ENCODE measurements around the gene PARN.
"Not testable (repeated sequence)": the region's sequence is repeated elsewhere in the genome, so short reads cannot be mapped to it uniquely, and the experiment has no call there.

The PARN gene

GRCh38 chr16:14428043-14428442 is 202.0 kb downstream of the PARN start:
- no peak for DNase-seq (ENCODE audit: low read depth)
- H3K4me3 ChIP-seq (replicated peaks; ENCODE audit: low read depth, low read length), result no peak overlapping the region
- no peak for TF ChIP-seq CTCF (IDR thresholded peaks at IDR 0.05; ENCODE audit: low read length, missing control alignments)

- TF ChIP-seq CTCF (IDR thresholded peaks at IDR 0.05; ENCODE audit: low read length, missing control alignments), result no peak
- H3K4me3 ChIP-seq (replicated peaks; ENCODE audit: low read depth, low read length), result no peak overlapping the region
- no peak for DNase-seq (ENCODE audit: low read depth)
Observed at GRCh38 chr16:14427371-14427948, 202.6 kb downstream of the PARN start.

GRCh38 chr16:14424595-14424994 is 205.5 kb downstream of the PARN start:
- no peak overlapping the region for H3K4me3 ChIP-seq (replicated peaks; ENCODE audit: low read depth, low read length)
- DNase-seq (ENCODE audit: low read depth), result no peak
- no peak for TF ChIP-seq CTCF (IDR thresholded peaks at IDR 0.05; ENCODE audit: low read length, missing control alignments)

- DNase-seq (ENCODE audit: low read depth), result no peak
- TF ChIP-seq CTCF (IDR thresholded peaks at IDR 0.05; ENCODE audit: low read length, missing control alignments), result no peak
- no peak overlapping the region for H3K4me3 ChIP-seq (replicated peaks; ENCODE audit: low read depth, low read length)
Observed at GRCh38 chr16:14423344-14423743, 206.7 kb downstream of the PARN start.

- H3K4me3 ChIP-seq (replicated peaks; ENCODE audit: low read depth, low read length), result no peak overlapping the region
- TF ChIP-seq CTCF (IDR thresholded peaks at IDR 0.05; ENCODE audit: low read length, missing control alignments), result no peak
- no peak for DNase-seq (ENCODE audit: low read depth)
Observed at GRCh38 chr16:14420721-14421488, 209.2 kb downstream of the PARN start.

GRCh38 chr16:14420243-14420642 is 209.8 kb downstream of the PARN start:
- H3K4me3 ChIP-seq (replicated peaks; ENCODE audit: low read depth, low read length); DNase-seq (ENCODE audit: low read depth): not testable (repeated sequence)

GRCh38 chr16:14419817-14420216 is 210.2 kb downstream of the PARN start:
- DNase-seq (ENCODE audit: low read depth), result no peak
- no peak for TF ChIP-seq CTCF (IDR thresholded peaks at IDR 0.05; ENCODE audit: low read length, missing control alignments)
- H3K4me3 ChIP-seq (replicated peaks; ENCODE audit: low read depth, low read length), result no peak overlapping the region
